Peyer's patch (tissue), 4 donors: ENCODE results near the gene SYNE2. TPM values are rescaled to one million over a fixed set of nuclear protein-coding genes. Genes with fewer than 3 reads are reported as not detected.

ENCODE experiments used
- DNase-seq, 3 donors: peaks; one replicate each; pipeline ENCODE4 v3.0.0-alpha.2; 2017 to 2019
- H3K27ac ChIP-seq, 4 donors: fragments of 200-600 bp; sonication (generic); one replicate each; pipeline ENCODE4 v1.5.1; 2016 to 2019
- H3K27me3 ChIP-seq, 2 donors: fragments of 200-600 bp; sonication (generic); one replicate each; pipeline ENCODE4 v1.5.1; 2019
- H3K36me3 ChIP-seq, 3 donors: fragments of 200-600 bp; sonication (generic); one replicate each; pipeline ENCODE4 v1.5.1; 2016 to 2019
- H3K4me1 ChIP-seq, 4 donors: fragments of 200-600 bp; sonication (generic); one replicate each; pipeline ENCODE4 v1.5.1; 2016 to 2019
- H3K4me3 ChIP-seq, 4 donors: fragments of 200-600 bp; sonication (generic); 1 replicate in 3 of 4; 2 replicates in 1 of 4; pipeline ENCODE4 v1.5.1; 2016 to 2019; ENCODE audit warnings: mild to moderate bottlenecking in 1 of 4
- H3K9me3 ChIP-seq, 4 donors: fragments of 200-600 bp; sonication (generic); one replicate each; pipeline ENCODE4 v1.5.1; 2016 to 2019; ENCODE audit warnings: mild to moderate bottlenecking in 1 of 4
- POLR2A ChIP-seq, 2 donors: fragments of 450-650 bp; IDR thresholded peaks; one replicate each; pipeline ENCODE4 v1.5.1; 2017; ENCODE audit warnings: antibody characterized with exemption in 2 of 2, mild to moderate bottlenecking in 2 of 2, moderate library complexity in 2 of 2
- total RNA-seq, 4 donors: library from RNA; depleted of rRNA; stranded (reverse); fragments of >200 nt; gene quantifications; one replicate each; pipeline ENCODE4 v1.1.0, GENCODE V29; 2016
- TF ChIP-seq, protein P1 (sequence below), 6 experiments: fragments of 450-650 bp in 4 of 6; fragments of 200-600 bp in 2 of 6; sonication (generic) in 1 of 6; IDR thresholded peaks; one replicate each; pipeline ENCODE4 v1.5.1; 2017 to 2019; ENCODE audit warnings: antibody characterized with exemption in 6 of 6, mild to moderate bottlenecking in 3 of 6, moderate library complexity in 1 of 6

The SYNE2 gene
- total RNA-seq, 4 donors from 2014 or later = 106 to 243 (median 153) TPM

DNA sequence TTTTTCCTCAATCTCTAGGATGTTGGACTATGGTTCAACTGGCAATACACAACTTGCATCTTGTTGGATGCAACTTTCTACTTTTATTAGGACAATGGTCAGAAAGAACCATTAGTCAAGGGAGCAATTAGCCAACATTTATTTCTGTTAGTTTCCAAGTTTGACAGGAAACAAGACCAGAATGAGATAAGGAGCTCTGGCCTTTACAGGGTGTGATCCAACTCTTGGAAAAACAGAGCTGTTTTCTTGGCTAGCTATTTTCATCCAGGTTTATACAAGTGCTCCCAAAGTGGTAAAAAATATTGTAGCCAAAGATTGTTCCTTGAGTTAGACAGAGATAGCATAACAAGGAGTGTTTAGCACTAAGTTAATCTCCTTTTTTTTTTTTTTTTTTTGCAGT, 3.9 kb upstream of the SYNE2 start:
- H3K36me3 ChIP-seq = no peaks in the 10 kb centered on the region
- no peak overlapping the region for H3K27ac ChIP-seq
- H3K9me3 ChIP-seq = peaks cover 0 to 3% (median 0%) of the 10 kb centered on the region in 4 donors
- no peaks in the 10 kb centered on the region for H3K27me3 ChIP-seq
- H3K4me3 ChIP-seq = no peak overlapping the region
- TF ChIP-seq, protein P1, sequence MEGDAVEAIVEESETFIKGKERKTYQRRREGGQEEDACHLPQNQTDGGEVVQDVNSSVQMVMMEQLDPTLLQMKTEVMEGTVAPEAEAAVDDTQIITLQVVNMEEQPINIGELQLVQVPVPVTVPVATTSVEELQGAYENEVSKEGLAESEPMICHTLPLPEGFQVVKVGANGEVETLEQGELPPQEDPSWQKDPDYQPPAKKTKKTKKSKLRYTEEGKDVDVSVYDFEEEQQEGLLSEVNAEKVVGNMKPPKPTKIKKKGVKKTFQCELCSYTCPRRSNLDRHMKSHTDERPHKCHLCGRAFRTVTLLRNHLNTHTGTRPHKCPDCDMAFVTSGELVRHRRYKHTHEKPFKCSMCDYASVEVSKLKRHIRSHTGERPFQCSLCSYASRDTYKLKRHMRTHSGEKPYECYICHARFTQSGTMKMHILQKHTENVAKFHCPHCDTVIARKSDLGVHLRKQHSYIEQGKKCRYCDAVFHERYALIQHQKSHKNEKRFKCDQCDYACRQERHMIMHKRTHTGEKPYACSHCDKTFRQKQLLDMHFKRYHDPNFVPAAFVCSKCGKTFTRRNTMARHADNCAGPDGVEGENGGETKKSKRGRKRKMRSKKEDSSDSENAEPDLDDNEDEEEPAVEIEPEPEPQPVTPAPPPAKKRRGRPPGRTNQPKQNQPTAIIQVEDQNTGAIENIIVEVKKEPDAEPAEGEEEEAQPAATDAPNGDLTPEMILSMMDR (IDR thresholded peaks at IDR 0.05) = no peak
- TF ChIP-seq POLR2A (IDR thresholded peaks at IDR 0.05) = no peak
- H3K4me1 ChIP-seq = peaks cover 0 to 5% (median 0%) of the 10 kb centered on the region in 4 donors
- no peak for DNase-seq

DNA sequence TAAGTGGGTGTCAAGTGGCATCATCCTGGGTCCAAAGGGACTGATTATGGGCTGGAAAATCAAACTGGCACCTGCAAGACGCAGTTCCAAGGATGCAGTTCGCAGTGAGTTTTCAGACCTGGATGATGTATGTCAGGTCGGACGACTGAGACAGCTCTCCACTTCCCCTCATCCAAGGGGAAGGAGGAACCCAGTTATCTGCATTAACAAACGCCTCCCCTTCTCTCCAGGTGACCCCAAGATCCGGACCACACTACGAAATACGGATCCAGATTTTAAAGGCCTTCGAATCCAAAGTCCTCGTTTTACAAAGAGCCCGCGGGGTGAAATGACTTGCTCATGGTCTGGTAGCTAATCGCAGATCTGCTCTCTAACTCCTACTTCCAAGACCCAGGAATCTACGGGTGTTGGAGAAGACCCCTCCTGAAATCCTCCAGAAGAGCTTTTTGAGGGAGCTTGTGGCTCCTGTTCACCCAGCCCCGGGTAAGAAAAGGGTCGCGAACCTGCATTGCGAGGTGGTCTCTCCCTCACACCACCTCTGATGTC, 460 bp upstream of the SYNE2 start:
- Histone ChIP-seq H3K9me3 (peaks cover 0 to 3% (median 0%) of the 10 kb centered on the region in 4 donors), H3K4me3 (peak overlapping the region; percentile 71 to 98 (median 88)), H3K27ac (peak overlapping the region; percentile 89 to 98 (median 93)), H3K27me3 (no peaks in the 10 kb centered on the region), H3K4me1 (peaks cover 0 to 25% (median 3%) of the 10 kb centered on the region in 4 donors), H3K36me3 (no peaks in the 10 kb centered on the region)
- TF ChIP-seq, protein P1 (IDR thresholded peaks at IDR 0.05) = no peak
- TF ChIP-seq POLR2A (IDR thresholded peaks at IDR 0.05) = no peak
- no peak for DNase-seq

DNA sequence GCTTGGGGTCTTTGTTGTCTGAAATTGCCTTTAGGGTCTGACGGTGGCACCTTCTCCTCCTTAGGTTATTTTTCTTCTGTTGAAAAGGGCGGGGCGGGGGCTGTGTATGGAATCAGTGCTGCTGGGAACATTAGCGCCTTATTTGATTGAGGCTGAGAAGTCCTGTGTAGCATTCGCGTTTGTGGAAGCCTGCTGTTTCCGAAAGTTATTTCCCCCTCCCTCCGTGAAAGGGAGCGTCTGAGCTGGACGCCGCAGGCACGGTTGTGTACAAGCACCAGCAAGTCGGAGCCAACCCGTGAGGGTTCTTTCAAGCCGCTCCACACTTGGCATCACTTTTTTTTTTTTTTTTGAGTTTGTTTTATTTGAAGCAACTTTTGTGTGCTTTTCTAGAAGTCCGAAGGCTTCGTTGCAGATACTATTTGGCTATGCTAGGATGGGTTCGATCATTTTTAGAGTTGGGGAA, 1.1 kb downstream of the SYNE2 start:
- no peaks in the 10 kb centered on the region for H3K27me3 ChIP-seq
- H3K27ac ChIP-seq = peak overlapping the region; percentile 89 to 98 (median 93)
- DNase-seq = peak; percentile 54 to 81 (median 60)
- TF ChIP-seq, protein P1 (IDR thresholded peaks at IDR 0.05) = no peak
- no peak for TF ChIP-seq POLR2A (IDR thresholded peaks at IDR 0.05)
- peaks cover 0 to 25% (median 3%) of the 10 kb centered on the region in 4 donors for H3K4me1 ChIP-seq
- H3K9me3 ChIP-seq = peaks cover 0 to 3% (median 0%) of the 10 kb centered on the region in 4 donors
- H3K4me3 ChIP-seq = peak overlapping the region; percentile 71 to 98 (median 88)
- H3K36me3 ChIP-seq = no peaks in the 10 kb centered on the region

DNA sequence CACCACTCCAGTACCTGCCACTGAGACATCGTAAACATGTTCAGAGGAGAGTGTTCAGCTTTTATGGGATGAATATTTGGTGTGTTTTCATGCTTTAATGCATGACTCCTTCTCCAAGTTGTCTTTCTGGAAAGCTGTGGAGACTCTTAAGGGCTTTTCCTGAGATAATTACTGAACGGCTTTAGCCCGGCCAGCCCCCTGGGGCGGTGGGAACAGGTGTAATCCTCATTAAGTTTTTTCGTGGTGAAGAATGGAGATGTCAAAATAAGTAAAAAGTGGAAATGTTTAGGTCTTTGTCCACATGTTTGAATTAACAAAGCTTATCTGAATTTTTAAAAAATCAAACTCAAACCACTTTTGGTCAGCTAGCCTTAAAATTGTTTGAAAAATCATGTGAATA, 1.5 kb downstream of the SYNE2 start:
- H3K36me3 ChIP-seq = no peaks in the 10 kb centered on the region
- H3K27me3 ChIP-seq = no peaks in the 10 kb centered on the region
- H3K27ac ChIP-seq = peak overlapping the region; percentile 89 to 98 (median 93)
- peaks cover 0 to 25% (median 3%) of the 10 kb centered on the region in 4 donors for H3K4me1 ChIP-seq
- no peak for TF ChIP-seq POLR2A (IDR thresholded peaks at IDR 0.05)
- TF ChIP-seq, protein P1 (IDR thresholded peaks at IDR 0.05) = no peak
- H3K9me3 ChIP-seq = peaks cover 0 to 3% (median 0%) of the 10 kb centered on the region in 4 donors
- peak overlapping the region; percentile 71 to 98 (median 88) for H3K4me3 ChIP-seq
- no peak for DNase-seq

DNA sequence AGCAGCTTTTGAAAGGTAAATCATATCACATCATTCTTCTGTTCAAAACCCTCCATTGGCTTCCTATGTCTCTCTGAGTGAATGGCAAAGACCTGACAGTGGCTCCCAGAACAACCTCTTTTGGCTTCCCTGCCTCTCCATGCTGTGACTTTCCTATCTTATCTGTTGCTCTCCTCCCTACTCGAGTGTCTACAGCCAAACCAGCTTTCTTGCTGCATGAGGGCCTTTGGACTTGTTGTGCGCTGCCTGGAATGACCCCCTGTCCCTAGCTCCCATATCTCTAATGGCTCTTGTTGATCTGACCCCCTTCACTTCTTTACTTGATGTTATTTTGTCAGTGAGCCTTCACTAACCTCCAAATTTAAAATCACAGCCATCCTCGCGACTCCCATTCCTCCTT, 2.5 kb downstream of the SYNE2 start:
- Histone ChIP-seq H3K36me3 (no peaks in the 10 kb centered on the region), H3K4me1 (peaks cover 0 to 25% (median 3%) of the 10 kb centered on the region in 4 donors), H3K9me3 (peaks cover 0 to 3% (median 0%) of the 10 kb centered on the region in 4 donors), H3K4me3 (no peak overlapping the region), H3K27ac (no peak overlapping the region), H3K27me3 (no peaks in the 10 kb centered on the region)
- TF ChIP-seq POLR2A (IDR thresholded peaks at IDR 0.05) = no peak
- TF ChIP-seq, protein P1 (IDR thresholded peaks at IDR 0.05) = no peak
- DNase-seq = no peak
